Stimulated activated CD8-positive, alpha-beta memory T cell treated with anti-CD3 and anti-CD28 coated beads, Interleukin-12 subunit alpha, Interleukin-12 subunit beta, amount 100 ng/mL, for 24 hours (primary cell): ENCODE results near the gene NOSTRIN.
"Not testable (repeated sequence)": the region's sequence is repeated elsewhere in the genome, so short reads cannot be mapped to it uniquely, and the experiment has no call there.

Experiments
- DNase-seq: peaks from one replicate; pipeline ENCODE4 v3.0.0-alpha.2; 2020; ENCODE audit errors: extremely low read depth

Gene NOSTRIN

GRCh38 chr2:168882163-168882562 lies 79.7 kb downstream of the NOSTRIN start:
- DNase-seq, result not testable (repeated sequence)

GRCh38 chr2:168884975-168885374 lies 82.5 kb downstream of the NOSTRIN start:
- no peak for DNase-seq

- DNase-seq, result no peak
Observed at GRCh38 chr2:168889635-168890005, 87.2 kb downstream of the NOSTRIN start.

GRCh38 chr2:168890006-168890782 lies 87.8 kb downstream of the NOSTRIN start, which contains the start of gene SPC25:
Gene SPC25, minus strand, starts transcription at chr2:168890430. Its CDS starts 911 bp downstream, at chr2:168889519.
- DNase-seq, result peak; percentile 66

DNA sequence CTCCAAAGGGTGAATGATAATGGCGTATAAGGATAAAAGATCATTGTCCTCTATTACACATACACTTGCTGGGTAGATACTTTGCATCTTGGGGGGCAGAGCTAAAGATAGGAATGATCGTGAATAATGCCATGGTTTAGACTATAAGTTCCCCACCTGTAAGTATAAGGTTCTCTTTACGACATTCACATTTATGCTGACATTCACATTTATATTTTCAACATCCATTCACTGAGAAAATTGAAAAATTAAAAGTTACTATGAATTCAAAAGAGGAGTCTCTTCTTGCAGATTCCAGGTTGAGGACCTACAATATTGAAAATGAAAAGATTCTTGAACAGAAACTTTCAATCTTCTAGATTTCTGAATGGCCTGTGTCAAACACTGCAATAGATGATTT lies 89.9 kb downstream of the NOSTRIN start:
- no peak for DNase-seq

- no peak for DNase-seq
Observed at GRCh38 chr2:168894101-168894500, 91.7 kb downstream of the NOSTRIN start.

GRCh38 chr2:168894720-168895119 lies 92.3 kb downstream of the NOSTRIN start:
- no peak for DNase-seq

DNA sequence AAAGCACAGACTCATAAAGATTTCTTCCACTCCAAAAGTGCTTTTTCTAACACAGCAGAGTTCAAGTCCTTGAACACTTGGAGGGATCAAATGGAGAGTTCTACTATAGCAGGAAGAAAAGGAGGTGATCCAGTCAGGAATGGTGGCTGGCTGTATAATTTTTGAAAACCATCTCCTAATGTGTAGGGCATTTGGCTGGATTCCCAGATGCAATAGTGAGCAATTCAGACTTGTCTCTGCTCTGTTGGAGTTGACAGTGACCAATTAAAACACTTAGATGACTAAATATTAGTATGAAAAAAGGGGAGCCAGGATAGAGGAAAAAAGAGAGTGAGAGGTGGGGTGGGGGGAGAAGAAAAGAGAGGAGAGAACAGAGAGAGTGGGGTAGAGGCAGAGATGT lies 93.3 kb downstream of the NOSTRIN start:
- DNase-seq, result no peak

DNA sequence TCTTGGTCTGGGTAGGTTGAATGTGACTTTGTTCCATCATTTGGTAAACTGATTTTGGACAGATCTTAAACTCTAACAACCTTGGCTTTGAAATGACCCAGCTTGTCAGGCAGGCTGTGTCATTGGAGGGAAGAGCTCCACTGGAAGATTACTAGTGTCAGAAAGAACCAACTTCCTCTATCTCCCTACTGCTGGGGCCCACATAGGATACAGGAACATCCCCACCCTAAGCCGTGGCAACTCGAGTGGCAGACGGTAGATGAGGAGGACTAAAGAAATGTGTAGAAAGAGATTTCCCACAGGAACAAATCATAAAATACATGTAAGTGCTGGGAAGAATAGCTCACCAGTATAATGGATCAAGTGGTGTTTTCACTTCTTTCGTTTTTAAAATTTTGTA lies 94.3 kb downstream of the NOSTRIN start:
- DNase-seq, result no peak

DNA sequence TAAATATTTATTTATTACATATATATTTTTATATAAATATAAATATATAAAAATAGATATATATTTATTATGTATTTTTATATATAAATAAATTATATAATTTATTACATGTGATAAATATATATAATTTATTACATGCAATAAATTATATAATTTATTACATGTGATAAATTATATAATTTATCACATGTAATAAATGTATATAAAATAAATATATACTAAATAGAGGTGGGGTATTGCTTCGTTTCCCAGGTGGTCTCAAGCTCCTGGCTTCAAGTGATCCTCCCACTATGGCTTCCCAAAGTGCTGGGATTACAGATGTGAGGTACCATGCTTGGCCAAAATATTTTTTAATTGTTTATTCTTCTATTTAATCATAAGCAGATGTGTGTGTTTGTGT lies 95.0 kb downstream of the NOSTRIN start:
- DNase-seq, result no peak

DNA sequence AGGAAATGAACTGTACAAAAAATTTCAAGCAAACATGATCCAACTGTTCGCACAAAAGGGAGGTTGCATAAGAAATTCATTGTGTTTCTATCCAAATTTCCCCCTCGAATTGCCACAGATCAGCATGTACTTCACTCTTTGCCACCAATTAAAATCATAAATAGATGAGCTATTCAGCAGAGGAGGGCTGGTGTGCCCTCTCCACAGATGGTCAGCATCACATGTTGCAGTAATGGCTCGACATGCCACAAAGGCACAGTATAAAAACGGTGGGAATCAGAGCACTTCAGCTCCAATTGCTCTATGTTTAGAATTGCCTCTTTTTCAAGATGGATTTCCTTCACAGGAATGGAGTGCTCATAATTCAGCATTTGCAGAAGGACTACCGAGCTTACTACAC lies 98.6 kb downstream of the NOSTRIN start, which contains the start of gene G6PC2:
TSS of gene G6PC2 (plus strand) at position 289 of the 400 bp plus-strand sequence. CDS start at position 330, 41 bp downstream.
- DNase-seq, result no peak

DNA sequence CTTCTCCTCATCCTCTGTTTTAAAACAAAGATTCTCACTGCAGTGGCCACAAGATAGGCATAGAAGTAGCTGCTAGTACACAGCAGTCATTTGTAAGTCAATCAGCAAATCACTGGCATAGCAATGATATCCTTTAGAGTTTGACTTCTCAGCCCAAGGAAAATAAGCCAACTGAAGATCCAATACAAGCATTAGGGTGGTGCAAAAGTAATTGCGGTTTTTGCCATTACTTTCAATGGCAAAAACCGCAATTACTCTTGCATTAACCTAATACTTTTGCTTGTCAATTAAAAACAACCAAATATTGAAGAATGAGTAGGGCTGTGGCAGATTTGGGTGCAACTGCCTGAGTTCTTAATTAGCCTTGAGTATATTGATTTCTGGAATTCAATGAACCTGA lies 101.5 kb downstream of the NOSTRIN start:
- DNase-seq, result no peak

GRCh38 chr2:168904358-168904757 lies 101.9 kb downstream of the NOSTRIN start:
- no peak for DNase-seq

GRCh38 chr2:168907940-168908662 lies 105.7 kb downstream of the NOSTRIN start:
- no peak for DNase-seq

GRCh38 chr2:168910330-168910729 lies 107.9 kb downstream of the NOSTRIN start:
- no peak for DNase-seq

DNA sequence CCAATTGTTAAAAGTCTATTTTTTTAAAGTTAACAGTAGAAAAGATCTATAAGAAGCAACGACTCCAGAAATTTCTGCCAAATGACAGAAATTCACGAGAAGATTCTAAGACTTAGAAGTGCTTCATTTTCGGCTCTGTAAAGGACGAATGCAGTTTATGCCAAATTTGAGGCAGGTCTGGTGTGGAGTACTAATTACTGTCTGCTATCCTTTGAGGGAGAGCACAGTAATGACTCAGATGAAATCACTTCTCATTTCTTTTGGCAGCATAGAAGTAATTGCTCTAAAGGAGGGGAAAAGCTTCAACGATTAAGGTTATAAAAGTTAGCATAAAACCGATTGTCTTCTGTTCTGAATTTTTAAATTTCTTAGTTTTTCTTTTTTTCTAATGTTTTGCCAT lies 110.0 kb downstream of the NOSTRIN start:
- no peak for DNase-seq

- DNase-seq, result no peak
Observed at GRCh38 chr2:168912901-168913369, 110.5 kb downstream of the NOSTRIN start.

GRCh38 chr2:168913495-168913894 lies 111.1 kb downstream of the NOSTRIN start:
- no peak for DNase-seq
